BLaER1 (cell line): ENCODE results near the gene GFOD1.

Experiments used
- H3K27ac ChIP-seq: shearing (Covaris generic); formaldehyde crosslinking; 2 replicates; pipeline ENCODE4 v1.8.1; 2022
- H3K27me3 ChIP-seq: shearing (Covaris generic); formaldehyde crosslinking; 2 replicates; pipeline ENCODE4 v1.8.1; 2022
- H3K36me3 ChIP-seq: shearing (Covaris generic); formaldehyde crosslinking; 2 replicates; pipeline ENCODE4 v1.8.1; 2022
- H3K4me1 ChIP-seq: shearing (Covaris generic); formaldehyde crosslinking; 2 replicates; pipeline ENCODE4 v1.8.1; 2022
- H3K4me2 ChIP-seq: shearing (Covaris generic); formaldehyde crosslinking; 2 replicates; pipeline ENCODE4 v1.8.1; 2022
- H3K4me3 ChIP-seq: shearing (Covaris generic); formaldehyde crosslinking; 2 replicates; pipeline ENCODE4 v1.8.1; 2022
- H3K9ac ChIP-seq: shearing (Covaris generic); formaldehyde crosslinking; 2 replicates; pipeline ENCODE4 v1.8.1; 2022
- H3K9me3 ChIP-seq: shearing (Covaris generic); formaldehyde crosslinking; 2 replicates; pipeline ENCODE4 v1.8.1; 2022
- H4K20me1 ChIP-seq: shearing (Covaris generic); formaldehyde crosslinking; 2 replicates; pipeline ENCODE4 v1.8.1; 2022
- Cebpa-rat ChIP-seq: shearing (Covaris generic); IDR thresholded peaks from 2 replicates; pipeline ENCODE4 v1.8.1; 2022

The GFOD1 gene

GRCh38 chr6:13404892-13405254 lies 82.5 kb downstream of the GFOD1 start:
- H3K36me3 ChIP-seq, result no peaks in the 10 kb centered on the region
- peaks cover 22% of the 10 kb centered on the region; the same call in 1 of the 2 replicates for H4K20me1 ChIP-seq
- no peak overlapping the region for H3K9ac ChIP-seq
- no peak overlapping the region for H3K27ac ChIP-seq
- 0 out of 2 replicates have a peak, but pooled peaks cover 8% of the 10 kb centered on the region for H3K9me3 ChIP-seq
- no peak overlapping the region for H3K4me2 ChIP-seq
- no peak overlapping the region for H3K4me3 ChIP-seq
- H3K4me1 ChIP-seq, result peaks cover 8% of the 10 kb centered on the region
- TF ChIP-seq Cebpa-rat, result no peak
- H3K27me3 ChIP-seq, result no peaks in the 10 kb centered on the region

DNA sequence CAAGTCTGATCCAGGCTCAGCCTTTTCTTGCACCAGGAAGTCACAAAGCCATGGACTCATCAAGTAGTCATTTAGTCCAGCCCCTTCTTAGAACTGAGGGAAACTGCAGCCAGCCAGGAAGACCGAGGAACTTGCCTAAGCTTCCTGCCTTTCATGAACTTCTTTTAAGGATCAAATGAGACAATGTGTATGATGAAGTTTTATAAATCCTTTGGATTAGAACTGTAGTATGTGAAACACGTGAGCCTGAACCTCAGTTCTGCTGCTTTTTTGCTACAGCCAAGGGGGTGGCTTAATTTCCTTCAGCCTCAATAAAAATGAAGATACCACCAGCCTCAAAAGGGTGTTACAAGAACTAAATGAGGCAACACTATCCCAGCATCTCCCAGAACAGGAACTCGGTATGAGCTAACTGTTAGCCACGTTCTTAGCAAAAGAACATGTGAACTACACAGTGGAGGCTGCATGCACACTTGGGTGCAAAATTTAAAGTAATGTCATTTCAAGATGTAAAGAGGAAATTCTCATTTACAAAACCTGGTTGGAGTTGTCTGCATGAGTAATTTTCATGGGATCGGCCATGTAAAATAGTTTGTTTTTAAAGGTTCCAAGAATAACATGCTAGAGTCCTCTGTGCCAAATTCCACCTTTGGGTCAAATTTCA lies 83.0 kb downstream of the GFOD1 start:
- Histone ChIP-seq H3K27ac (no peak overlapping the region), H3K4me3 (no peak overlapping the region), H4K20me1 (peaks cover 27% of the 10 kb centered on the region; the same call in 1 of the 2 replicates), H3K4me2 (no peak overlapping the region), H3K36me3 (no peaks in the 10 kb centered on the region), H3K9me3 (0 out of 2 replicates have a peak, but pooled peaks cover 8% of the 10 kb centered on the region), H3K9ac (no peak overlapping the region), H3K4me1 (peaks cover 8% of the 10 kb centered on the region), H3K27me3 (no peaks in the 10 kb centered on the region)
- TF ChIP-seq Cebpa-rat, result no peak

DNA sequence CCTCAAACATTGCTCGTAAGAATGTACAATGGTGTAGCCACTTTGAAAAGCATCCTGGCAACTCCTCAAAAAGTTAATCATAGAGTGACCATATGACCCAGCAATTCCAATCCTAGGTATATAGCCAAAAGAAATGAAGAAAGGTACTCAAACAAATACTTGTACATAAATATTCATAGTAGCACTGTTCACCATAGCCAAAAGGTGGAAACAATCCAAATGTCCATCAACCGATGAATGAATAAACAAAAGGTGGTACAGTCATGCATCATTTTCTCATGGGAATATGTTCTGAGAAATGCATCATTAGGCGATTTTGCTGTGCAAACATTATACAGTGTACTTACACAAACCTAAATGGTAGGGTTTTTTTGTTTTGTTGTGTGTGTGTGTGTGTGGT lies 84.7 kb downstream of the GFOD1 start:
- Histone ChIP-seq H3K4me1 (peaks cover 7% of the 10 kb centered on the region), H3K36me3 (no peaks in the 10 kb centered on the region), H3K9ac (no peak overlapping the region)

GRCh38 chr6:13400772-13401171 lies 86.6 kb downstream of the GFOD1 start:
- no peak for TF ChIP-seq Cebpa-rat

More for the DNA sequence above, 84.7 kb downstream of the GFOD1 start:
- Histone ChIP-seq H3K4me2 (no peak overlapping the region), H3K4me3 (no peak overlapping the region), H4K20me1 (peaks cover 38% of the 10 kb centered on the region; the same call in 1 of the 2 replicates), H3K27ac (no peak overlapping the region), H3K9me3 (0 out of 2 replicates have a peak, but pooled peaks cover 2% of the 10 kb centered on the region), H3K27me3 (no peaks in the 10 kb centered on the region)
- TF ChIP-seq Cebpa-rat, result no peak

GRCh38 chr6:13398421-13398994 lies 88.9 kb downstream of the GFOD1 start:
- TF ChIP-seq Cebpa-rat, result no peak
- H3K27ac ChIP-seq, result no peak overlapping the region
- H3K4me1 ChIP-seq, result no peaks in the 10 kb centered on the region
- H3K4me2 ChIP-seq, result no peak overlapping the region
- no peaks in the 10 kb centered on the region for H3K9me3 ChIP-seq
- H3K4me3 ChIP-seq, result no peak overlapping the region
- H4K20me1 ChIP-seq, result peaks cover 42% of the 10 kb centered on the region; the same call in 1 of the 2 replicates
- no peak overlapping the region for H3K9ac ChIP-seq
- H3K27me3 ChIP-seq, result no peaks in the 10 kb centered on the region
- H3K36me3 ChIP-seq, result no peaks in the 10 kb centered on the region

More at GRCh38 chr6:13400772-13401171, 86.6 kb downstream of the GFOD1 start:
- Histone ChIP-seq H3K27ac (no peak overlapping the region), H3K4me1 (no peaks in the 10 kb centered on the region), H4K20me1 (peaks cover 47% of the 10 kb centered on the region; the same call in 1 of the 2 replicates), H3K27me3 (no peaks in the 10 kb centered on the region), H3K36me3 (no peaks in the 10 kb centered on the region), H3K9me3 (no peaks in the 10 kb centered on the region), H3K4me2 (no peak overlapping the region), H3K9ac (no peak overlapping the region), H3K4me3 (no peak overlapping the region)

DNA sequence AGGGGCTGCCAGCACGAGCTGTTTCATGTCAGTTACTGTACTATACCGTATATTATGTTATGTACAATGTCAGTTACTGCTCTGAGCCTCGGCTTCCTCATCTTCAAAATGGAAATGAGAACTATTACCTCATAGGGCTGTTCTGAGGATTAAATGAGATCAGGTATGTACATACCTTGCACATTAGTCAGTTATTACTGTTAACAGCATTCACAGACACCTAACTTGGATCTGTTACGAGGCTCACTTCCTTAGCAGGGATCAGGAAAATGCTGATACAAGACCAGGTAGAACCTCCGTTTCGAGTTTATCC lies 89.4 kb downstream of the GFOD1 start:
- Histone ChIP-seq H3K27me3 (no peaks in the 10 kb centered on the region), H3K4me2 (no peak overlapping the region), H4K20me1 (peaks cover 42% of the 10 kb centered on the region; the same call in 1 of the 2 replicates), H3K4me3 (no peak overlapping the region), H3K36me3 (no peaks in the 10 kb centered on the region), H3K27ac (no peak overlapping the region), H3K9me3 (no peaks in the 10 kb centered on the region), H3K9ac (no peak overlapping the region), H3K4me1 (no peaks in the 10 kb centered on the region)
- no peak for TF ChIP-seq Cebpa-rat

DNA sequence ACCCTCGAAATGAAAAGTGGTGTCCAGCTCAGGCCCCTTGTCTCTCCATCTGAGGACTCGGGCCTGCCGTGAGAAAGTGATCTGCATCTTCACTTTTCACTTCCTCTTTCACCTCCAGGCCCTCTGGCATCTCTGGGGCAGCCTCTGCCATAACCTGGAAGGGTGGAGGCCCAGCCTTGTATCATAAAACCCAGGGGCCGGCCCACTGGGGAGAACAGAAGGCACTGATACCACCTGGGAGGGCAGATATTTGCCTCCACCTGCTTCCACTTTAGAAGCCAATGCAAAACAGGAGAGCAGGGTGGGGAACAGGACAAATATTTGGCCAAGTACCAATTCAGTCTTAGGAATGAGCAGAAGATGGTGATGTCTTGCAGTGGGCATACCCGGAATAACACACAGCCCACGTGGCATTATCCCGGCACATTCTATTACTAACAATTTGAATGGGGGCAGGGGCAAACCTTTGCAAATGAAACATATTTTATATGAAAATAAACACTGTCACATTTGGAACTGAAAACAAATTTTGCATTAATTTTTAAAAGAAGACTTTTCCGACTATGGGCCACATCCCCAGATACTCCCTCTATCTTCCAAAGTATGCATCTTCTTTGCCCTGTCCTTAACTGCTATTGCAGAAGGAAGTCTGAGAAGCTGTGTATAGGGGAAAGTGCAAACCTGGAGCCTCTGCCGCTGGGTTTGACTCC lies 89.9 kb downstream of the GFOD1 start:
- Histone ChIP-seq H3K36me3 (no peaks in the 10 kb centered on the region), H3K4me1 (no peaks in the 10 kb centered on the region), H3K27me3 (no peaks in the 10 kb centered on the region), H3K27ac (no peak overlapping the region), H3K9me3 (no peaks in the 10 kb centered on the region), H3K9ac (no peak overlapping the region), H3K4me2 (no peak overlapping the region), H3K4me3 (no peak overlapping the region), H4K20me1 (peaks cover 42% of the 10 kb centered on the region; the same call in 1 of the 2 replicates)
- TF ChIP-seq Cebpa-rat, result no peak

- H3K27me3 ChIP-seq, result no peaks in the 10 kb centered on the region
- H3K9me3 ChIP-seq, result no peaks in the 10 kb centered on the region
- TF ChIP-seq Cebpa-rat, result no peak
- no peak overlapping the region for H3K27ac ChIP-seq
- no peak overlapping the region for H3K9ac ChIP-seq
- no peak overlapping the region for H3K4me2 ChIP-seq
- no peak overlapping the region for H3K4me3 ChIP-seq
- peaks cover 42% of the 10 kb centered on the region; the same call in 1 of the 2 replicates for H4K20me1 ChIP-seq
- 0 out of 2 replicates have a peak, but pooled peaks cover 6% of the 10 kb centered on the region for H3K36me3 ChIP-seq
- no peaks in the 10 kb centered on the region for H3K4me1 ChIP-seq
These were observed 91.1 kb downstream of the GFOD1 start for GRCh38 chr6:13396241-13396792.

GRCh38 chr6:13395272-13396237 lies 91.8 kb downstream of the GFOD1 start:
- H3K4me3 ChIP-seq, result no peak overlapping the region
- no peak overlapping the region for H3K9ac ChIP-seq
- H3K27ac ChIP-seq, result no peak overlapping the region
- H3K4me1 ChIP-seq, result peaks cover 6% of the 10 kb centered on the region
- H4K20me1 ChIP-seq, result peaks cover 34% of the 10 kb centered on the region; the same call in 1 of the 2 replicates
- no peak for TF ChIP-seq Cebpa-rat
- 0 out of 2 replicates have a peak, but pooled peaks cover 6% of the 10 kb centered on the region for H3K36me3 ChIP-seq
- 0 out of 2 replicates have a peak, but pooled peaks cover 3% of the 10 kb centered on the region for H3K9me3 ChIP-seq
- H3K4me2 ChIP-seq, result no peak overlapping the region
- H3K27me3 ChIP-seq, result no peaks in the 10 kb centered on the region
